ENCODE measurements around the gene FAM107B. TPM values are rescaled to one million over a fixed set of nuclear protein-coding genes. Genes with fewer than 3 reads are reported as not detected.

FAM107B gene
- total and polyA plus RNA-seq, 2 donors (not counting 3 experiments of a cell fraction or from before 2014, with no cell fraction given), result 39.2 to 176 TPM

DNA sequence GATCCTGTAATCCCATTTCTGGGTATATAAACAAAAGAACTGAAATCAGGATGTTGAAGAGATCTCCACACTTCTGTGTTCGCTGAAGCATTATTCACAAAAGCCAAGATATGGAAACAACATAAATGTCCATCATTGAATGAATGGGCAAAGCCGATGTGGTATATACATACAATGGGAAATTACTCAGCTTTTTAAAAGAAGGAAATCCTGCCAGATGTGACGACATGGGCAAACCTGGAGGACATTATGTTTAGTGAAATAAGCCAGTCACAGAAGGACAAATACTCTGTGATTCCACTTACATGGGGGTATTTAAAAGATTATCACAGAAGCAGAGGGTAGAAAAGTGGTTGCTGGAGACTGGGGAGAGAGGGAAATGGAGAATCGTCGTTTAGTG is 23.9 kb upstream of the FAM107B start:
- Histone ChIP-seq H3K4me1 (ENCODE audit: control insufficient read depth, extremely low read depth, insufficient read depth, low read length) (peaks cover 14% of the 10 kb centered on the region), H4K20me1 (replicated peaks; ENCODE audit: control insufficient read depth, extremely low read depth, insufficient read depth, low read length) (no peaks in the 10 kb centered on the region), H3K27me3 (ENCODE audit: control insufficient read depth in 2 of 2, insufficient read depth in 2 of 2, low read length in 2 of 2) (no peaks in the 10 kb centered on the region), H3K9me3 (replicated peaks; ENCODE audit: control insufficient read depth, insufficient read depth, low read length) (no peaks in the 10 kb centered on the region), H3K9me1 (replicated peaks; ENCODE audit: control insufficient read depth, extremely low read depth, insufficient read depth, low read length) (no peaks in the 10 kb centered on the region), H3K4me2 (ENCODE audit: insufficient read depth, low read length) (peak overlapping the region; percentile 23), H2AFZ (ENCODE audit: low read depth, low read length) (peak overlapping the region; percentile 82), H3K36me3 (ENCODE audit: control insufficient read depth in 2 of 2, extremely low read depth in 1 of 2, insufficient read depth in 2 of 2, low read length in 2 of 2) (no peaks in the 10 kb centered on the region), H3K79me2 (ENCODE audit: control insufficient read depth, insufficient read depth, low read length) (no peaks in the 10 kb centered on the region), H3K4me3 (replicated peaks in 1 of 3; ENCODE audit: insufficient read depth in 1 of 3, low read depth in 1 of 3, low read length in 3 of 3) (no peak overlapping the region), H3K9ac (replicated peaks; ENCODE audit: extremely low read depth, insufficient read depth, low read length) (peak overlapping the region; percentile 25), H3K27ac (ENCODE audit: insufficient read depth, low read depth, low read length) (peak overlapping the region; percentile 82)
- CTCF ChIA-PET, result interaction anchor here (0.6 to 1.5 kb wide), 5 partner anchors 12 to 171 kb away, joined by 3 to 4 read pairs (median 3); no protein-coding TSS in a partner anchor
- TF ChIP-seq EZH2 (IDR thresholded peaks at IDR 0.05; ENCODE audit: borderline replicate concordance, low read depth, low read length, severe bottlenecking) (no peak), GATA2 (IDR thresholded peaks at IDR 0.05; ENCODE audit: insufficient read depth, insufficient read length, low read depth, low read length) (no peak), FOS (IDR thresholded peaks at IDR 0.05; ENCODE audit: borderline replicate concordance, insufficient read depth, low read length) (peak; percentile 29), JUN (IDR thresholded peaks at IDR 0.05; ENCODE audit: borderline replicate concordance, insufficient read depth, insufficient read length, low read depth) (peak; percentile 69), MYC (IDR thresholded peaks at IDR 0.05; ENCODE audit: low read depth, low read length) (no peak)
- TF ChIP-seq, protein P1, sequence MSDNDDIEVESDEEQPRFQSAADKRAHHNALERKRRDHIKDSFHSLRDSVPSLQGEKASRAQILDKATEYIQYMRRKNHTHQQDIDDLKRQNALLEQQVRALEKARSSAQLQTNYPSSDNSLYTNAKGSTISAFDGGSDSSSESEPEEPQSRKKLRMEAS (IDR thresholded peaks at IDR 0.05; ENCODE audit: insufficient read depth, insufficient read length), result no peak
- POLR2A ChIA-PET, result no interaction called here
- dilution Hi-C loops (cut with MboI; ENCODE audit: extremely low pct_ligation_motif_present, low sequenced_read_pairs), result no loop called here
- peak; percentile 92 for DNase-seq (ENCODE audit: low read depth, low spot score)
- BruUV-seq (replicated peaks), result no TSS peak
- intact Hi-C loops (cut with micrococcal nuclease), result loop anchor here (1.0 kb wide), 1 partner anchor 16 kb away; no protein-coding TSS in a partner anchor
- FAIRE-seq, result peak; percentile 87

DNA sequence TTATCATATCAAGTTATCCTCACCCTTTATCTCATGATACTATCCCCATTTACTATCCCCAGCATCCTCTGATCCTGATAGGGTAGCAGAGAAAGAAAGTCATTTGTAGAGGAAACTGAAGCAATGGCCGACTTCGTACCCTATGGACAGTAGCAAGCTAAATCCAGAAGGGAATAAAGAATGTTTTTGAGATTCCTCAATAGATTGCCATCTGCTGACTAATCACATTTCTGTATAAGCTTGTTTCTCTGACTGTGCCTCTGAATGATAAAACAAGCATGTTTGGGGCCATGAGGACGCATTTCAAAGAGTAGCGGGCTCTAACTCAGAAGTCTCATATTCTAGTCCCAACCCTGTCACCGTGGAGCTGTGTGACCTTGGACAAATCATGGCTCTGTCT is 13.2 kb upstream of the FAM107B start:
- H3K79me2 ChIP-seq (ENCODE audit: control insufficient read depth, insufficient read depth, low read length), result no peaks in the 10 kb centered on the region
- TF ChIP-seq JUN (IDR thresholded peaks at IDR 0.05; ENCODE audit: borderline replicate concordance, insufficient read depth, insufficient read length, low read depth) (no peak), FOS (IDR thresholded peaks at IDR 0.05; ENCODE audit: borderline replicate concordance, insufficient read depth, low read length) (no peak), POLR2A (IDR thresholded peaks at IDR 0.05; ENCODE audit: low read depth, low read length) (no peak), GATA2 (IDR thresholded peaks at IDR 0.05; ENCODE audit: insufficient read depth, insufficient read length, low read depth, low read length) (no peak), MYC (IDR thresholded peaks at IDR 0.05; ENCODE audit: low read depth, low read length) (no peak), EZH2 (IDR thresholded peaks at IDR 0.05; ENCODE audit: borderline replicate concordance, low read depth, low read length, severe bottlenecking) (no peak), POLR2AphosphoS5 (IDR thresholded peaks at IDR 0.05; ENCODE audit: insufficient read depth, low read depth, low read length) (no peak)
- TF ChIP-seq, protein P1 (IDR thresholded peaks at IDR 0.05; ENCODE audit: insufficient read depth, insufficient read length), result no peak
- TF ChIP-seq, protein P2, sequence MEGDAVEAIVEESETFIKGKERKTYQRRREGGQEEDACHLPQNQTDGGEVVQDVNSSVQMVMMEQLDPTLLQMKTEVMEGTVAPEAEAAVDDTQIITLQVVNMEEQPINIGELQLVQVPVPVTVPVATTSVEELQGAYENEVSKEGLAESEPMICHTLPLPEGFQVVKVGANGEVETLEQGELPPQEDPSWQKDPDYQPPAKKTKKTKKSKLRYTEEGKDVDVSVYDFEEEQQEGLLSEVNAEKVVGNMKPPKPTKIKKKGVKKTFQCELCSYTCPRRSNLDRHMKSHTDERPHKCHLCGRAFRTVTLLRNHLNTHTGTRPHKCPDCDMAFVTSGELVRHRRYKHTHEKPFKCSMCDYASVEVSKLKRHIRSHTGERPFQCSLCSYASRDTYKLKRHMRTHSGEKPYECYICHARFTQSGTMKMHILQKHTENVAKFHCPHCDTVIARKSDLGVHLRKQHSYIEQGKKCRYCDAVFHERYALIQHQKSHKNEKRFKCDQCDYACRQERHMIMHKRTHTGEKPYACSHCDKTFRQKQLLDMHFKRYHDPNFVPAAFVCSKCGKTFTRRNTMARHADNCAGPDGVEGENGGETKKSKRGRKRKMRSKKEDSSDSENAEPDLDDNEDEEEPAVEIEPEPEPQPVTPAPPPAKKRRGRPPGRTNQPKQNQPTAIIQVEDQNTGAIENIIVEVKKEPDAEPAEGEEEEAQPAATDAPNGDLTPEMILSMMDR (IDR thresholded peaks at IDR 0.05; ENCODE audit: extremely low read depth in 1 of 2, insufficient read depth in 1 of 2, low read depth in 1 of 2, low read length in 2 of 2), result no peak
- no peak overlapping the region for H3K9ac ChIP-seq (replicated peaks; ENCODE audit: extremely low read depth, insufficient read depth, low read length)
- dilution Hi-C loops (cut with MboI; ENCODE audit: extremely low pct_ligation_motif_present, low sequenced_read_pairs), result no loop called here
- CTCF ChIA-PET, result interaction anchor here (1.6 kb wide), 1 partner anchor 11 kb away, joined by 3 read pairs; no protein-coding TSS in a partner anchor
- H3K9me1 ChIP-seq (replicated peaks; ENCODE audit: control insufficient read depth, extremely low read depth, insufficient read depth, low read length), result no peaks in the 10 kb centered on the region
- H4K20me1 ChIP-seq (replicated peaks; ENCODE audit: control insufficient read depth, extremely low read depth, insufficient read depth, low read length), result no peaks in the 10 kb centered on the region
- H3K4me1 ChIP-seq (ENCODE audit: control insufficient read depth, extremely low read depth, insufficient read depth, low read length), result peaks cover 9% of the 10 kb centered on the region
- no peak for FAIRE-seq
- no peaks in the 10 kb centered on the region for H3K27me3 ChIP-seq (ENCODE audit: control insufficient read depth in 2 of 2, insufficient read depth in 2 of 2, low read length in 2 of 2)
- intact Hi-C loops (cut with micrococcal nuclease), result no loop called here
- no peak for DNase-seq (ENCODE audit: low read depth, low spot score)
- no peak overlapping the region for H3K4me3 ChIP-seq (replicated peaks in 1 of 3; ENCODE audit: insufficient read depth in 1 of 3, low read depth in 1 of 3, low read length in 3 of 3)
- H2AFZ ChIP-seq (ENCODE audit: low read depth, low read length), result no peak overlapping the region
- no peak overlapping the region for H3K27ac ChIP-seq (ENCODE audit: insufficient read depth, low read depth, low read length)
- H3K4me2 ChIP-seq (ENCODE audit: insufficient read depth, low read length), result no peak overlapping the region
- no TSS peak for BruUV-seq (replicated peaks)
- POLR2A ChIA-PET, result no interaction called here
- no peaks in the 10 kb centered on the region for H3K36me3 ChIP-seq (ENCODE audit: control insufficient read depth in 2 of 2, extremely low read depth in 1 of 2, insufficient read depth in 2 of 2, low read length in 2 of 2)
- H3K9me3 ChIP-seq (replicated peaks; ENCODE audit: control insufficient read depth, insufficient read depth, low read length), result no peaks in the 10 kb centered on the region

All from endothelial cell of umbilical vein (primary cell).